H1 (cell line): ENCODE results near the gene ANXA5. TPM values are rescaled to one million over a fixed set of nuclear protein-coding genes. Genes with fewer than 3 reads are reported as not detected.

Source experiments
- CTCF ChIA-PET: fragments of 300-600 bp; sonication (Branson Sonifier 250); formaldehyde crosslinking; loops from one replicate; lab custom pipeline; 2021; ENCODE audit not compliant: partially characterized antibody; lab: Charles Lee
- POLR2A ChIA-PET: fragments of 300-600 bp; sonication (Branson Sonifier 250); formaldehyde crosslinking; loops from one replicate; lab custom pipeline; 2021; ENCODE audit warnings: inconsistent platforms; ENCODE audit not compliant: partially characterized antibody; lab: Charles Lee
- DNase-seq, 2 experiments: peaks; one replicate each; pipeline versions ENCODE4 v3.0.0 to v3.0.0-alpha.2; 2010 to 2022; ENCODE audit warnings: low spot score in 2 of 2, low read depth in 1 of 2, mixed read lengths in 1 of 2
- FAIRE-seq: peaks from 2 replicates; lab custom pipeline; 2011; peaks lifted over from hg19 to GRCh38; lab: Jason Lieb, UNC
- H2AFZ ChIP-seq: 2 replicates; pipeline ENCODE4 v1.8.1; 2012; ENCODE audit warnings: low read length, inconsistent platforms
- H2AK5ac ChIP-seq: 2 replicates; pipeline ENCODE4 v1.6.1; 2013; ENCODE audit warnings: low read depth, low read length
- H2BK120ac ChIP-seq: replicated peaks from 2 replicates; pipeline ENCODE3; 2013; ENCODE audit warnings: low read depth, low read length, inconsistent platforms
- H2BK12ac ChIP-seq: 2 replicates; pipeline ENCODE4 v1.6.1; 2013; ENCODE audit warnings: low read depth, low read length
- H2BK15ac ChIP-seq: 2 replicates; pipeline ENCODE4 v1.6.1; 2013; ENCODE audit warnings: low read length
- H2BK20ac ChIP-seq: 2 replicates; pipeline ENCODE4 v1.6.1; 2013; ENCODE audit warnings: low read length
- H2BK5ac ChIP-seq: 2 replicates; pipeline ENCODE4 v1.6.1; 2013; ENCODE audit warnings: low read depth, low read length
- H3K14ac ChIP-seq: 2 replicates; pipeline ENCODE4 v1.6.1; 2013; ENCODE audit warnings: inconsistent platforms; ENCODE audit not compliant: insufficient read length
- H3K18ac ChIP-seq: 2 replicates; pipeline ENCODE4 v1.6.1; 2013; ENCODE audit warnings: low read length; ENCODE audit errors: extremely low read depth
- H3K23ac ChIP-seq: 2 replicates; pipeline ENCODE4 v1.6.1; 2013; ENCODE audit warnings: inconsistent platforms; ENCODE audit not compliant: insufficient read length
- H3K23me2 ChIP-seq: 2 replicates; pipeline ENCODE4 v1.6.1; 2013; ENCODE audit warnings: low read depth, low read length
- H3K27ac ChIP-seq: 2 replicates; pipeline ENCODE4 v1.6.1; 2011; ENCODE audit warnings: low read depth, low read length, inconsistent platforms
- H3K27me3 ChIP-seq, 4 experiments: replicated peaks in 1 of 4; 1 replicate in 1 of 4; 2 replicates in 3 of 4; pipeline versions ENCODE4 v1.6.1 to v1.8.1; 2011 to 2013; ENCODE audit warnings: low read length in 3 of 4, mild to moderate bottlenecking in 3 of 4, inconsistent platforms in 2 of 4, mixed read lengths in 2 of 4, moderate library complexity in 1 of 4; ENCODE audit not compliant: control insufficient read depth in 3 of 4, insufficient read depth in 3 of 4; ENCODE audit errors: extremely low read depth in 1 of 4
- H3K36me3 ChIP-seq, 4 experiments: 2 replicates each; pipeline versions ENCODE4 v1.6.1 to v1.8.1; 2011 to 2013; ENCODE audit warnings: mild to moderate bottlenecking in 4 of 4, low read length in 3 of 4, moderate library complexity in 2 of 4, control low read depth in 1 of 4, inconsistent platforms in 1 of 4; ENCODE audit not compliant: insufficient read depth in 4 of 4, control insufficient read depth in 2 of 4
- H3K4ac ChIP-seq: replicated peaks from 2 replicates; pipeline ENCODE3; 2013; ENCODE audit warnings: low read length, low read depth, mixed read lengths, inconsistent platforms; ENCODE audit not compliant: insufficient read length
- H3K4me1 ChIP-seq, 4 experiments: replicated peaks in 1 of 4; 1 replicate in 1 of 4; 2 replicates in 3 of 4; pipeline versions ENCODE4 v1.6.1 to v1.8.1; 2011 to 2013; ENCODE audit warnings: low read length in 3 of 4, inconsistent platforms in 2 of 4, mixed read lengths in 1 of 4; ENCODE audit not compliant: insufficient read depth in 4 of 4, control insufficient read depth in 3 of 4
- H3K4me2 ChIP-seq, 2 experiments: 2 replicates each; pipeline versions ENCODE4 v1.6.1 to v1.8.1; 2011 to 2013; ENCODE audit warnings: low read depth in 2 of 2, low read length in 2 of 2, control low read depth in 1 of 2, inconsistent platforms in 1 of 2, mild to moderate bottlenecking in 1 of 2; ENCODE audit not compliant: insufficient read depth in 1 of 2
- H3K4me3 ChIP-seq, 4 experiments: fragments of 200-600, 300-600 bp in 1 of 4; sonication (generic), shearing (Covaris generic), sonication (Bioruptor Twin) in 1 of 4; 2 replicates each; pipeline versions ENCODE4 v1.5.1 to v1.8.1; 2011 to 2016; ENCODE audit warnings: low read length in 4 of 4, low read depth in 3 of 4, control low read depth in 2 of 4, inconsistent platforms in 2 of 4, mild to moderate bottlenecking in 2 of 4, mixed read lengths in 1 of 4, moderate library complexity in 1 of 4; ENCODE audit not compliant: insufficient read depth in 2 of 4; ENCODE audit errors: extremely low read depth in 1 of 4
- H3K56ac ChIP-seq: replicated peaks from 2 replicates; pipeline ENCODE3; 2013; ENCODE audit warnings: low read depth, mild to moderate bottlenecking, mixed read lengths, low read length, inconsistent platforms; ENCODE audit not compliant: insufficient read length
- H3K79me1 ChIP-seq: 2 replicates; pipeline ENCODE4 v1.6.1; 2013; ENCODE audit warnings: low read depth, low read length, control low read depth
- H3K79me2 ChIP-seq, 2 experiments: 2 replicates each; pipeline versions ENCODE4 v1.6.1 to v1.8.1; 2012 to 2013; ENCODE audit warnings: low read length in 2 of 2, mild to moderate bottlenecking in 2 of 2, inconsistent platforms in 1 of 2; ENCODE audit not compliant: insufficient read depth in 2 of 2, control insufficient read depth in 1 of 2
- H3K9ac ChIP-seq, 4 experiments: replicated peaks in 1 of 4; 1 replicate in 1 of 4; 2 replicates in 3 of 4; pipeline versions ENCODE4 v1.6.1 to v1.8.1; 2011 to 2013; ENCODE audit warnings: low read depth in 3 of 4, low read length in 3 of 4, control low read depth in 2 of 4, mild to moderate bottlenecking in 2 of 4, moderate library complexity in 2 of 4, inconsistent platforms in 1 of 4; ENCODE audit errors: extremely low read depth in 1 of 4
- H3K9me3 ChIP-seq, 2 experiments: 2 replicates each; pipeline versions ENCODE4 v1.6.1 to v1.8.1; 2012 to 2013; ENCODE audit warnings: mild to moderate bottlenecking in 2 of 2, moderate library complexity in 2 of 2, control low read depth in 1 of 2, inconsistent platforms in 1 of 2, low read depth in 1 of 2, low read length in 1 of 2, mixed read lengths in 1 of 2; ENCODE audit not compliant: insufficient read depth in 2 of 2
- H4K20me1 ChIP-seq, 2 experiments: replicated peaks in 1 of 2; 2 replicates each; pipeline versions ENCODE3 to v1.8.1; 2011 to 2013; ENCODE audit warnings: inconsistent platforms in 2 of 2, low read length in 2 of 2, mild to moderate bottlenecking in 1 of 2; ENCODE audit not compliant: insufficient read depth in 2 of 2, control insufficient read depth in 1 of 2
- H4K5ac ChIP-seq: 2 replicates; pipeline ENCODE4 v1.6.1; 2013; ENCODE audit warnings: low read length, low read depth, mixed read lengths, inconsistent platforms; ENCODE audit not compliant: insufficient read length
- H4K8ac ChIP-seq: 2 replicates; pipeline ENCODE4 v1.8.0; 2013; ENCODE audit warnings: mild to moderate bottlenecking, moderate library complexity, low read length, inconsistent platforms; ENCODE audit not compliant: insufficient read depth; ENCODE audit errors: extremely low read depth
- H4K91ac ChIP-seq: replicated peaks from 2 replicates; pipeline ENCODE3; 2013; ENCODE audit warnings: low read length, mixed read lengths, inconsistent platforms; ENCODE audit not compliant: insufficient read length
- CHD1 ChIP-seq: IDR thresholded peaks from 2 replicates; pipeline ENCODE4 v1.6.1; 2012; ENCODE audit warnings: low read depth, low read length, improper control_type of control experiment
- EP300 ChIP-seq, 2 experiments: IDR thresholded peaks; 1 replicate in 1 of 2; 2 replicates in 1 of 2; pipeline ENCODE4 v1.6.1; 2011 to 2012; ENCODE audit warnings: low read depth in 2 of 2, low read length in 2 of 2, mild to moderate bottlenecking in 2 of 2, borderline replicate concordance in 1 of 2, inconsistent platforms in 1 of 2, moderate library complexity in 1 of 2
- FOSL1 ChIP-seq: IDR thresholded peaks from 2 replicates; pipeline ENCODE4 v1.6.1; 2011; ENCODE audit warnings: mild to moderate bottlenecking, low read depth, low read length, moderate library complexity; ENCODE audit not compliant: insufficient read depth
- GTF2F1 ChIP-seq: IDR thresholded peaks from 2 replicates; pipeline ENCODE4 v1.6.1; 2012; ENCODE audit warnings: low read depth, low read length, improper control_type of control experiment, borderline replicate concordance
- JUN ChIP-seq: IDR thresholded peaks from 2 replicates; pipeline ENCODE4 v1.6.1; 2011; ENCODE audit warnings: low read depth, mild to moderate bottlenecking, improper control_type of control experiment, low read length
- MAFK ChIP-seq: IDR thresholded peaks from 2 replicates; pipeline ENCODE4 v1.6.1; 2012; ENCODE audit warnings: low read depth, mild to moderate bottlenecking, improper control_type of control experiment, low read length
- POLR2AphosphoS5 ChIP-seq: IDR thresholded peaks from 2 replicates; pipeline ENCODE4 v1.6.1; 2011; ENCODE audit warnings: low read depth, low read length
- RAD21 ChIP-seq, 2 experiments: IDR thresholded peaks in 1 of 2; conservative IDR thresholded peaks in 1 of 2; 2 replicates each; pipeline ENCODE4 v1.6.1; 2011; ENCODE audit warnings: low read depth in 2 of 2, low read length in 2 of 2, improper control_type of control experiment in 1 of 2, inconsistent platforms in 1 of 2, mild to moderate bottlenecking in 1 of 2, moderate library complexity in 1 of 2
- RBBP5 ChIP-seq: IDR thresholded peaks from 2 replicates; pipeline ENCODE4 v1.7.1; 2012; ENCODE audit warnings: low read depth, mild to moderate bottlenecking, inconsistent platforms, low read length, moderate library complexity, borderline replicate concordance
- SP4 ChIP-seq: IDR thresholded peaks from 2 replicates; pipeline ENCODE4 v1.6.1; 2012; ENCODE audit warnings: low read length, inconsistent platforms
- TCF12 ChIP-seq: IDR thresholded peaks from 2 replicates; pipeline ENCODE4 v1.6.1; 2011; ENCODE audit warnings: low read depth, mild to moderate bottlenecking, low read length
- WGBS, 2 experiments: shearing (Covaris generic) in 1 of 2; methylation state at CpG; one replicate each; pipeline versions ENCODE4 v1.1.6 to v1.1.7; 2013 to 2015; ENCODE audit warnings: low lambda C conversion rate in 2 of 2, mixed read lengths in 2 of 2, inconsistent platforms in 1 of 2, low coverage in 1 of 2, missing lambda C conversion rate in 1 of 2; ENCODE audit not compliant: insufficient replicate concordance in 2 of 2, insufficient coverage in 1 of 2, insufficient read length in 1 of 2; ENCODE audit errors: extremely low coverage in 1 of 2, missing lambda C conversion rate in 1 of 2; 5-methylcytosine and 5-hydroxymethylcytosine counted together
- polyA plus RNA-seq, 7 experiments: library from polyadenylated mRNA; depleted of rRNA in 3 of 7; stranded (reverse) in 5 of 7; unstranded in 2 of 7; fragments of >200 nt in 5 of 7; fragments of 200-250 nt in 2 of 7; gene quantifications; 1 replicate in 5 of 7; 2 replicates in 1 of 7; 4 replicates in 1 of 7; pipeline versions ENCODE4 v1.2.1 to v1.2.3, GENCODE V29; 2011 to 2013; ENCODE audit warnings: missing spikeins in 2 of 7, mixed read lengths in 2 of 7
- total RNA-seq: library from RNA; stranded (reverse); fragmentation: NEBNext Ultra II Directional; extraction: Animal tissue kit (Norgen Biotek cat#: 25700); gene quantifications from 2 replicates; pipeline ENCODE4 v1.2.1, GENCODE V29; 2021

Gene ANXA5
- total and polyA plus RNA-seq, 2 of the 8 experiments (the other 6 are each of a cell fraction or from before 2014, with no cell fraction given): 213 to 221 TPM

DNA sequence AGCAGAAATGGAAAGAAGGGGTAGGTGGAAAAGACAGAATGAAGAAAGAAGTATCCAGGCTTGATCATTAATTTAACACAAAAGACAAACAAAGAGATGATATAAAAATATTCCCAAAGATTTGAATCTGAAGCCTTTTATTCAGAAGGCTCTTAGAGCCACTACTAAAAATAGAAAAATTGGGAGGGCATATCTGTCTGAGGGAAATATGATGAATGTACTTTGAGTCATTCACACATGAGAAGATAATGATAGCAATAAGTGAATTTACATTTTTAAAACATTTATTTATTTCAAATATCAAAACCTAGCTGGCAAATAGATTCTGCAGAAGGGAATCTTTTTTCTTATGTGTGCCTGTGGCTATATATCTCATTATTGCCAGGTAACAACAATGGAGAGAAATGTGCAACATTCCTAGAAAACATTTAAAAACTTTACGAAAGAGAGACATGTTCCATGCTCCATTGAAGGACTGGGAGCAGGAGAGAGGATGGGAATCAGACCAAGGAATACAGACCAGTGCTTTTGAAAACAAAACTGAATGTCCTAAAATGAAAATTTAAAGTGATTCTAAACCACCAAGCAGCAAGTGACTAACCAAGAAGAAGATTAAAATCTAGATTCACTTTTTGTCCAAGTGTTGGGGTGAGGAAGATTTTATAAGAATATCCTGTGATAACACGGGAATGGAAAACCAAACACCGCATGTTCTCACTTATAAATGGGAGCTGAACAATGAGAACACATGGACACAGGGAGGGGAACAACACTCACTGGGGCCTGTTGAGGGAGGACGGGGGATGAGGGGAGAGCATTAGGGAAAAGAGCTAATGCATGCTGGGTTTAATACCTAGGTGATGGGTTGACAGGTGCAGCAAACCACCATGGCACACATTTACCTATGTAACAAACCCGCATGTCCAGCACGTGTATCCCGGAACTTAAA, 41.2 kb downstream of the ANXA5 start:
- no peak for FAIRE-seq
- CTCF ChIA-PET: interaction anchor here (0.7 to 5.0 kb wide), 25 partner anchors 10 to 394 kb away, joined by 3 to 33 read pairs (median 4); no protein-coding TSS in a partner anchor
- TF ChIP-seq TCF12 (no peak), JUN (no peak), EP300 (IDR thresholded peaks at IDR 0.05; ENCODE audit: borderline replicate concordance in 1 of 2, low read depth in 2 of 2, low read length in 2 of 2) (no peak), RBBP5 (no peak), FOSL1 (no peak), RAD21 (IDR thresholded peaks at IDR 0.05 in 1 of 2, conservative IDR thresholded peaks at IDR 0.05 in 1 of 2; ENCODE audit: low read depth in 2 of 2, low read length in 2 of 2) (no peak), GTF2F1 (no peak), SP4 (no peak), POLR2AphosphoS5 (no peak), CHD1 (no peak), MAFK (no peak)

More for the DNA sequence above, 41.2 kb downstream of the ANXA5 start:
- H4K8ac ChIP-seq: no peak overlapping the region
- no peaks in the 10 kb centered on the region for H3K23me2 ChIP-seq
- H2BK12ac ChIP-seq: no peak overlapping the region
- no peaks in the 10 kb centered on the region for H3K27me3 ChIP-seq
- no peak overlapping the region for H3K27ac ChIP-seq
- no peak overlapping the region for H3K18ac ChIP-seq
- H4K20me1 ChIP-seq: no peaks in the 10 kb centered on the region
- no peak overlapping the region for H2AK5ac ChIP-seq
- H4K91ac ChIP-seq: no peak overlapping the region
- no peak overlapping the region for H2BK15ac ChIP-seq
- H3K9me3 ChIP-seq: no peaks in the 10 kb centered on the region
- no peaks in the 10 kb centered on the region for H3K79me2 ChIP-seq
- no peaks in the 10 kb centered on the region for H3K79me1 ChIP-seq
- 83% methylated on average over 7 of the region's 7 CpGs; no CpG with 5 or more reads in 1 of the 2 experiments for WGBS, 2 experiments
- H2AFZ ChIP-seq: no peak overlapping the region
- H2BK120ac ChIP-seq: no peak overlapping the region
- H3K4me3 ChIP-seq: no peak overlapping the region
- H2BK20ac ChIP-seq: no peak overlapping the region
- no peaks in the 10 kb centered on the region for H3K36me3 ChIP-seq
- H3K4me1 ChIP-seq: no peaks in the 10 kb centered on the region
- POLR2A ChIA-PET: no interaction called here
- no peak for DNase-seq
- H3K4me2 ChIP-seq: no peak overlapping the region
- H3K9ac ChIP-seq: no peak overlapping the region
- H3K56ac ChIP-seq: no peak overlapping the region
- no peak overlapping the region for H2BK5ac ChIP-seq
- no peak overlapping the region for H4K5ac ChIP-seq
- H3K4ac ChIP-seq: no peak overlapping the region
- H3K14ac ChIP-seq: no peak overlapping the region
- H3K23ac ChIP-seq: no peak overlapping the region
